Natural killer cell treated with Interleukin-12 subunit alpha and Interleukin-12 subunit beta and Interleukin-15 and Interleukin-18, amount 100 ng/mL, for 72 hours (primary cell): ENCODE measurements around the gene FANCC. TPM values are rescaled to one million over a fixed set of nuclear protein-coding genes. Genes with fewer than 3 reads are reported as not detected.

ENCODE experiments used
- ATAC-seq, 2 donors: fragments of 150-1000 bp; cut with Tn5 transposase in 1 of 2; sonication (Bioruptor Pico), chemical (Tn5 transposase) in 1 of 2; 2 replicates each; pipeline ENCODE4 v1.10.0; 2021
- DNase-seq: peaks from one replicate; pipeline ENCODE4 v3.0.0; 2022; ENCODE audit warnings: low spot score
- H3K27ac Mint-ChIP-seq, 2 donors: 1 replicate in 1 of 2; 2 replicates in 1 of 2; pipeline ENCODE4 v1.8.0; 2022; ENCODE audit warnings: mixed read lengths in 2 of 2, mild to moderate bottlenecking in 1 of 2, moderate library complexity in 1 of 2
- H3K27me3 Mint-ChIP-seq, 2 donors: 1 replicate in 1 of 2; 2 replicates in 1 of 2; pipeline ENCODE4 v1.8.0; 2022; ENCODE audit warnings: mixed read lengths in 2 of 2
- H3K36me3 Mint-ChIP-seq: one replicate; pipeline ENCODE4 v1.8.0; 2022; ENCODE audit warnings: mixed read lengths
- H3K4me1 Mint-ChIP-seq, 2 donors: 1 replicate in 1 of 2; 2 replicates in 1 of 2; pipeline ENCODE4 v1.8.0; 2022; ENCODE audit warnings: low read depth in 2 of 2, mixed read lengths in 2 of 2, mild to moderate bottlenecking in 1 of 2
- H3K4me3 Mint-ChIP-seq: one replicate; pipeline ENCODE4 v1.8.0; 2022; ENCODE audit warnings: mixed read lengths
- H3K9me3 Mint-ChIP-seq: 2 replicates; pipeline ENCODE4 v1.8.0; 2022; ENCODE audit warnings: mixed read lengths
- total RNA-seq, 2 donors: library from RNA; stranded (reverse); gene quantifications; one replicate each; pipeline ENCODE4 v1.2.3, GENCODE V29; 2022

Gene FANCC
- total RNA-seq, 2 donors from 2014 or later, result 13.5 to 30.5 TPM

GRCh38 chr9:95070549-95071021 lies 246.9 kb downstream of the FANCC start:
- Mint-ChIP-seq H3K36me3 (no peaks in the 10 kb centered on the region), H3K9me3 (no peaks in the 10 kb centered on the region), H3K27me3 (no peaks in the 10 kb centered on the region), H3K4me1 (no peaks in the 10 kb centered on the region), H3K27ac (no peak overlapping the region), H3K4me3 (no peak overlapping the region)
- DNase-seq, result no peak
- ATAC-seq, result no peak

GRCh38 chr9:95067897-95068296 lies 249.6 kb downstream of the FANCC start:
- DNase-seq (no peak), ATAC-seq (no peak)
- Mint-ChIP-seq H3K4me3 (no peak overlapping the region), H3K9me3 (no peaks in the 10 kb centered on the region), H3K27ac (no peak overlapping the region), H3K36me3 (no peaks in the 10 kb centered on the region), H3K4me1 (no peaks in the 10 kb centered on the region), H3K27me3 (no peaks in the 10 kb centered on the region)

GRCh38 chr9:95067057-95067456 lies 250.5 kb downstream of the FANCC start:
- no peak for ATAC-seq
- Mint-ChIP-seq H3K4me3 (no peak overlapping the region), H3K36me3 (no peaks in the 10 kb centered on the region), H3K9me3 (no peaks in the 10 kb centered on the region), H3K27me3 (no peaks in the 10 kb centered on the region), H3K4me1 (peaks cover 0 to 3% of the 10 kb centered on the region in 2 donors), H3K27ac (no peak overlapping the region)
- DNase-seq, result no peak

GRCh38 chr9:95065224-95065623 lies 252.3 kb downstream of the FANCC start:
- H3K36me3 Mint-ChIP-seq, result no peaks in the 10 kb centered on the region
- H3K27ac Mint-ChIP-seq, result no peak overlapping the region
- H3K27me3 Mint-ChIP-seq, result no peaks in the 10 kb centered on the region
- no peak for DNase-seq
- no peaks in the 10 kb centered on the region for H3K9me3 Mint-ChIP-seq
- no peak overlapping the region for H3K4me3 Mint-ChIP-seq
- ATAC-seq, result no peak
- H3K4me1 Mint-ChIP-seq, result peaks cover 0 to 3% of the 10 kb centered on the region in 2 donors

- Mint-ChIP-seq H3K4me3 (no peak overlapping the region), H3K9me3 (no peaks in the 10 kb centered on the region), H3K27me3 (no peaks in the 10 kb centered on the region), H3K27ac (no peak overlapping the region), H3K4me1 (peaks cover 0 to 3% of the 10 kb centered on the region in 2 donors), H3K36me3 (no peaks in the 10 kb centered on the region)
- no peak for DNase-seq
- ATAC-seq, result no peak
These were observed 254.2 kb downstream of the FANCC start for GRCh38 chr9:95063300-95063699.

- Mint-ChIP-seq H3K4me1 (peaks cover 0 to 3% of the 10 kb centered on the region in 2 donors), H3K9me3 (no peaks in the 10 kb centered on the region), H3K27ac (no peak overlapping the region), H3K4me3 (no peak overlapping the region), H3K36me3 (no peaks in the 10 kb centered on the region), H3K27me3 (no peaks in the 10 kb centered on the region)
- no peak for ATAC-seq
- no peak for DNase-seq
These were observed 254.9 kb downstream of the FANCC start for GRCh38 chr9:95062596-95063065.

GRCh38 chr9:95061916-95062595 lies 255.5 kb downstream of the FANCC start:
- Mint-ChIP-seq H3K9me3 (no peaks in the 10 kb centered on the region), H3K27ac (no peak overlapping the region), H3K27me3 (no peaks in the 10 kb centered on the region), H3K4me3 (no peak overlapping the region), H3K4me1 (peaks cover 0 to 3% of the 10 kb centered on the region in 2 donors), H3K36me3 (no peaks in the 10 kb centered on the region)
- ATAC-seq, result no peak
- DNase-seq, result no peak

- ATAC-seq (no peak), DNase-seq (no peak)
- no peak overlapping the region for H3K4me3 Mint-ChIP-seq
- H3K9me3 Mint-ChIP-seq, result no peaks in the 10 kb centered on the region
- H3K27ac Mint-ChIP-seq, result no peak overlapping the region
- no peaks in the 10 kb centered on the region for H3K27me3 Mint-ChIP-seq
- peaks cover 0 to 3% of the 10 kb centered on the region in 2 donors for H3K4me1 Mint-ChIP-seq
- no peaks in the 10 kb centered on the region for H3K36me3 Mint-ChIP-seq
These were observed 256.6 kb downstream of the FANCC start for GRCh38 chr9:95060916-95061315.

GRCh38 chr9:95060234-95060633 lies 257.3 kb downstream of the FANCC start:
- H3K9me3 Mint-ChIP-seq, result no peaks in the 10 kb centered on the region
- H3K27ac Mint-ChIP-seq, result no peak overlapping the region
- H3K36me3 Mint-ChIP-seq, result no peaks in the 10 kb centered on the region
- DNase-seq (no peak), ATAC-seq (no peak)
- no peak overlapping the region for H3K4me3 Mint-ChIP-seq
- peaks cover 0 to 3% of the 10 kb centered on the region in 2 donors for H3K4me1 Mint-ChIP-seq
- peaks cover 0 to under 1% of the 10 kb centered on the region in 2 donors for H3K27me3 Mint-ChIP-seq

- ATAC-seq, result no peak
- H3K27me3 Mint-ChIP-seq, result peaks cover 0 to 3% of the 10 kb centered on the region in 2 donors
- H3K4me1 Mint-ChIP-seq, result peaks cover 0 to 3% of the 10 kb centered on the region in 2 donors
- no peak overlapping the region for H3K4me3 Mint-ChIP-seq
- no peak for DNase-seq
- no peak overlapping the region for H3K27ac Mint-ChIP-seq
- no peaks in the 10 kb centered on the region for H3K36me3 Mint-ChIP-seq
- H3K9me3 Mint-ChIP-seq, result no peaks in the 10 kb centered on the region
These were observed 258.6 kb downstream of the FANCC start for GRCh38 chr9:95058795-95059386.

GRCh38 chr9:95058121-95058785 lies 259.3 kb downstream of the FANCC start:
- no peaks in the 10 kb centered on the region for H3K36me3 Mint-ChIP-seq
- H3K27me3 Mint-ChIP-seq, result peaks cover 0 to 3% of the 10 kb centered on the region in 2 donors
- peaks cover 0 to 3% of the 10 kb centered on the region in 2 donors for H3K4me1 Mint-ChIP-seq
- H3K27ac Mint-ChIP-seq, result no peak overlapping the region
- DNase-seq (no peak), ATAC-seq (no peak)
- no peaks in the 10 kb centered on the region for H3K9me3 Mint-ChIP-seq
- no peak overlapping the region for H3K4me3 Mint-ChIP-seq

- ATAC-seq, result no peak
- Mint-ChIP-seq H3K27me3 (peaks cover 0 to 3% of the 10 kb centered on the region in 2 donors), H3K4me1 (no peaks in the 10 kb centered on the region), H3K27ac (no peak overlapping the region), H3K4me3 (no peak overlapping the region), H3K36me3 (no peaks in the 10 kb centered on the region), H3K9me3 (no peaks in the 10 kb centered on the region)
- no peak for DNase-seq
These were observed 260.4 kb downstream of the FANCC start for GRCh38 chr9:95057101-95057500.

- no peak overlapping the region for H3K4me3 Mint-ChIP-seq
- no peak for ATAC-seq
These were observed 261.5 kb downstream of the FANCC start for GRCh38 chr9:95055851-95056551.

More at GRCh38 chr9:95055851-95056551, 261.5 kb downstream of the FANCC start:
- no peaks in the 10 kb centered on the region for H3K36me3 Mint-ChIP-seq
- H3K9me3 Mint-ChIP-seq, result no peaks in the 10 kb centered on the region
- H3K27ac Mint-ChIP-seq, result no peak overlapping the region
- no peaks in the 10 kb centered on the region for H3K4me1 Mint-ChIP-seq
- no peak for DNase-seq
- H3K27me3 Mint-ChIP-seq, result peaks cover 0 to 3% of the 10 kb centered on the region in 2 donors
